Retinal pigment epithelial cell (primary cell): ENCODE measurements around the gene KLK11.

Source experiments
- DNase-seq: peaks from one replicate; pipeline ENCODE4 v3.0.0-alpha.2; 2010; ENCODE audit warnings: low read depth
- H3K4me3 ChIP-seq: 2 replicates; pipeline ENCODE4 v1.5.1; 2011; ENCODE audit warnings: mild to moderate bottlenecking, low read length, control low read depth, moderate library complexity
- TF ChIP-seq, protein P1 (sequence below): conservative IDR thresholded peaks from 2 replicates; pipeline ENCODE4 v1.5.1; 2011; ENCODE audit warnings: low read depth, low read length, control low read depth, inconsistent platforms

The KLK11 gene, protein sequence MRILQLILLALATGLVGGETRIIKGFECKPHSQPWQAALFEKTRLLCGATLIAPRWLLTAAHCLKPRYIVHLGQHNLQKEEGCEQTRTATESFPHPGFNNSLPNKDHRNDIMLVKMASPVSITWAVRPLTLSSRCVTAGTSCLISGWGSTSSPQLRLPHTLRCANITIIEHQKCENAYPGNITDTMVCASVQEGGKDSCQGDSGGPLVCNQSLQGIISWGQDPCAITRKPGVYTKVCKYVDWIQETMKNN

DNA sequence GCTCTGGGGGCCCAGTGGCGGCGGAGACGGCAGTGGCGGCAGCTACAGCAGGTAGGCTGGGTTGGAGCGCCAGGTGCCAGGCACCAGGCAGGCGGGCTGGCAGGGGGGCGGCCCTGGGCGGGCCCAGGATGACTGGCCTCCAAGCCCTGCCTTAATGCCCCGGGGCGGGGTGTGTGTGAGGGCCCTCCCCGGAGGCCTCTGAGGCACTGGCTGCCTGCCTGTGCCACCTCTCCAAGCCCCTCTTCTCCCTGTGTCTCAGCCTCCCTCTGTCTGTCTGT, at the start of gene KLK11:
Gene KLK11 (minus strand): TSS at position 63 of the 278 bp plus-strand sequence. CDS start 985 bp downstream, outside the sequence.
- TF ChIP-seq, protein P1, sequence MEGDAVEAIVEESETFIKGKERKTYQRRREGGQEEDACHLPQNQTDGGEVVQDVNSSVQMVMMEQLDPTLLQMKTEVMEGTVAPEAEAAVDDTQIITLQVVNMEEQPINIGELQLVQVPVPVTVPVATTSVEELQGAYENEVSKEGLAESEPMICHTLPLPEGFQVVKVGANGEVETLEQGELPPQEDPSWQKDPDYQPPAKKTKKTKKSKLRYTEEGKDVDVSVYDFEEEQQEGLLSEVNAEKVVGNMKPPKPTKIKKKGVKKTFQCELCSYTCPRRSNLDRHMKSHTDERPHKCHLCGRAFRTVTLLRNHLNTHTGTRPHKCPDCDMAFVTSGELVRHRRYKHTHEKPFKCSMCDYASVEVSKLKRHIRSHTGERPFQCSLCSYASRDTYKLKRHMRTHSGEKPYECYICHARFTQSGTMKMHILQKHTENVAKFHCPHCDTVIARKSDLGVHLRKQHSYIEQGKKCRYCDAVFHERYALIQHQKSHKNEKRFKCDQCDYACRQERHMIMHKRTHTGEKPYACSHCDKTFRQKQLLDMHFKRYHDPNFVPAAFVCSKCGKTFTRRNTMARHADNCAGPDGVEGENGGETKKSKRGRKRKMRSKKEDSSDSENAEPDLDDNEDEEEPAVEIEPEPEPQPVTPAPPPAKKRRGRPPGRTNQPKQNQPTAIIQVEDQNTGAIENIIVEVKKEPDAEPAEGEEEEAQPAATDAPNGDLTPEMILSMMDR: no peak
- peak within 1 kb of the TSS; percentile 44 for H3K4me3 ChIP-seq
- no peak for DNase-seq

DNA sequence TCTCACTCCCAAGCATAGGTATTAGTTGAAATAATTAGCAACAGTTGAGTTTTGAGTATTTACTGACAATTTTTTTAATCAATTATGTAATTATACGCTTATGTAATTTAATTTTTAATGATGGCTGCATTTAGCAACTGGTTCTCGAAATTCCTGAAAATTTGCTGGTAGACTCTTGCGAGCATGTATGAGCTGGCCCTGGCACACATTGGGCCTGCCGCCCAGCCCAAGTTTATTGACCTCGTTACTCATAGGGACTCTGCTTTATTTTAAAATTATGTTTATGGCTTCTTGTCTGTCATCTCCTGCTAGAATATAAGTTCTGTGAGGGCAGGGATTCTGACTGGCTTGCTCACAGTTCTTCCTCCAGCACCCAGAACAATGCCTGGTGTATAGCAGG, 49.6 kb upstream of the KLK11 start:
- no peak for DNase-seq
- TF ChIP-seq, protein P1: no peak
- no peak overlapping the region for H3K4me3 ChIP-seq

DNA sequence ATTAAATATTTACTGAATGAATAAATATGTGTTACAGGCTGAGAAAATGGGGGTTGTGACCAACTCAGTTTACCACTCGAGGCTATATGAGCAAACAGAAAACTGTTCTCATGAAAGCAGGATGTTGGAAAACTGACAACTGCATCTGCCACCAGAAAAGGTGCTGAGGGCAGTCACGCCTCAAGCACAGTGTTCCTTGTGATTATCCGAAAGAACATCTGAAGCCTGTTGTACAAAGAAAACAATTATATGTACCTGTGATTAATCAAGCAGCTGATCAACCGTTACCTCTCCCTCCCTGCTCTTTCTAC, 44.6 kb upstream of the KLK11 start:
- no peak overlapping the region for H3K4me3 ChIP-seq
- no peak for DNase-seq
- TF ChIP-seq, protein P1: no peak

DNA sequence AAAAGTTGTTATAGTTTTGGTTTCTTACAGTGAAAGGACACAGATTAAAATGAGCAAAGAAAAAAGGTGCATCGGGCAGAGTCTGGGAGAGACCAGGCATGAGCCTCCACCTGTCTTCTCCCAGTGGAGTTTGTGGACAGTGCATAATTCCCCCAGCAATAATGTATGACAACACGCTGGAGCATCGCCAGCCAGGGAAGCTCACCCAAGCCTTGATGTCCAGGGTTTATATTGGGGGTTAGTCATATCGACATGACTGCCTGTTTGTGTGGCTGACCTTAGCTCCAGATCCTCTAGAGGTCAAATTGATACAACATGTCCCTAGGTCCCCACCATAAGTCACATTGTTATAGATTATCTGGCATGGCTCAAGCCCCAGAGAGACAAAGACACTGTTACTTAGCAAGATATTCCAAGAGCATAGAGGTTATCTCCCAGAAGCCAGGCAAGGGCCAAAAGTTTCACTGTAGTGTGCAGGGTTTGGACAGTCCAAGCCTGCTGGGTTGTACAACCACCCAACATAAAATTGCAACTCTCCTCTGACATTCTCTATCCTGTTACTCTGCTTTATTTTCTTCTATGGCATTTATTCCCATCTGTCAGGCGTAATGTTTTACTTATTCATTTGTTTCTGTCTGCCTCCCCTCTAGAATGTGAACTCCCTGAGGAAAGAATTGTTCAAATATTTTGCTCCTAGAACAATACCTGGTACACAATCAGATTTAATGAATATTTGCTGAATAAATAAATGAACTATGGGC, 44.1 kb upstream of the KLK11 start:
- TF ChIP-seq, protein P1: no peak
- DNase-seq: no peak
- no peak overlapping the region for H3K4me3 ChIP-seq

DNA sequence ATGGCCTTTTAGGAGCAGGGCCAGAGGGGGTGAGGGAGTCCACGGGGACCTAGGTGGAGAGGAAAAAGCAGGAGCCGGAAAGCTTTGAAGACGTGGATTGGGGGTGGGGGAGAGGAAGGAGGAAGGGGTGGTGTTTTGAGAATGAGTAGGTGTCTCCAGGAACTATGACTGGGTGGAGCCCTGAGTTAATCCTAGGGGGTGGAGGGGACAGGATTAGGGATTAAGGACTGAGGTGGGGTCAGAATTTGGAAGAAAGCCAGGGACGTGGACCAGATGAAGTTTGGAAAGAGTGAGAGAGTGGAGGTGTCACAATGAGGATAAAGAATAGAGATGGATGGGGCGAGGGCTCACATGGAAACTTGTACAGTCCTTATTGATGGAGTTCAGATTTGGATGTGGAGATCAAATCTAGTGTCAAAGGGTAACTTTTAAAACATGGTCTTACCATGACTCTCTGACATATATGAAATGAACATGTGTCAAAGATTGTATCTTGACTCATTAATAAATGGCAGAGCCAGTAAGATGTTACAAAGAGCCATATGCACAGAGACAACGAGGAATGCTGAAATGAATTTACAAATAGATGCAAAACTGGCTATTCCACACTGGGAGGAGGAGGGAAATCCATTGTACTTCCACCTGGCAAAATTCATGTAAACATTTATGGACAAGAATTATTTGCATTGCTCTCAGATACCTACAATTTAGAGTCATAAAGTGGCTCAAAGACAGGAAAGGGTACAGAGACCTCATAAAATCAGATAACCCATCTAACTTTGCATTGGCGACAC, 40.2 kb upstream of the KLK11 start:
- no peak for DNase-seq
- TF ChIP-seq, protein P1: no peak
- no peak overlapping the region for H3K4me3 ChIP-seq

DNA sequence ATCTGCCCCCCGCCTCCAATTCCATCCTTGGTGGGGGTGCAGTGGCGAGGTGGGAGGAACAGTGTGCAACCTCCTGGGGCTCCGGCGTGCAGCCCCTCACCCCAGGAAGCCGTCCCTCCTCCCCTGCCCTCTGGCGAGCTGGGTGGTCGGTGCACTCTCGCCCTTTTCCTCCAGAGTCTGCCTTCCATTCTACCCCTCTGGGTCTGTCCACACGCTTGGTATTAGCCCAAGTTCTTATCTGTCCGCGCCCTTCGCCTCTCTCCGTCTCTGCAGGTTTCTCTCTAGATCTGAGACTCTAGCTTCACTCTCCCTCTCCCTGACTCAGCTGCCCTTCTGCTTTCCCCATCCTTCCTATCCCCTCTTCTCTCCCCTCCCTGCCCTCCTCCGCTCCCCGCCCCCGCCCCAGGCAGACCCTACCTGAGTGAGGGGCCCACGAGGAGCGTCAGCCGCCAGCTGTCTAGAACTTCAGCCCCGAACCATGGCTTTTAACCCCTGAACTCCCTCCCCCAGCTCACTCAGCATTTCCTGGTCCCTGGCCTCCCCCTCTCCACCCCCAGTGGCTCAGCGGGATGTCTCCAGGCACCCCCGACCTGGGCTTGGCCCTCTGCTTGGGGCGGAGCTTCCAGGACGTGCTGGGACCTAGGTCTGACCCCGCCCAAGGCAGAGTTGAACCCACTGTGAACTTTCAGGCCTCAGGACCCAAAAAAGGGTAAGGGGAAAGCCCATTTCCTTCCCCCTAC, 39.0 kb upstream of the KLK11 start:
- no peak overlapping the region for H3K4me3 ChIP-seq
- TF ChIP-seq, protein P1: no peak
- no peak for DNase-seq
